M059J (cell line): ENCODE results near the gene PSMD14. TPM values are rescaled to one million over a fixed set of nuclear protein-coding genes. Genes with fewer than 3 reads are reported as not detected.

Experiments used
- DNase-seq: peaks from one replicate; pipeline ENCODE4 v3.0.0-alpha.2; 2012; ENCODE audit warnings: low read depth
- total RNA-seq: library from RNA; depleted of rRNA; stranded (reverse); fragments of >200 nt; shearing (Covaris generic); gene quantifications from 2 replicates; pipeline ENCODE4 v1.2.3, GENCODE V29; 2014

Gene PSMD14
- total RNA-seq, 1 experiment from 2014 or later: 166 TPM

DNA sequence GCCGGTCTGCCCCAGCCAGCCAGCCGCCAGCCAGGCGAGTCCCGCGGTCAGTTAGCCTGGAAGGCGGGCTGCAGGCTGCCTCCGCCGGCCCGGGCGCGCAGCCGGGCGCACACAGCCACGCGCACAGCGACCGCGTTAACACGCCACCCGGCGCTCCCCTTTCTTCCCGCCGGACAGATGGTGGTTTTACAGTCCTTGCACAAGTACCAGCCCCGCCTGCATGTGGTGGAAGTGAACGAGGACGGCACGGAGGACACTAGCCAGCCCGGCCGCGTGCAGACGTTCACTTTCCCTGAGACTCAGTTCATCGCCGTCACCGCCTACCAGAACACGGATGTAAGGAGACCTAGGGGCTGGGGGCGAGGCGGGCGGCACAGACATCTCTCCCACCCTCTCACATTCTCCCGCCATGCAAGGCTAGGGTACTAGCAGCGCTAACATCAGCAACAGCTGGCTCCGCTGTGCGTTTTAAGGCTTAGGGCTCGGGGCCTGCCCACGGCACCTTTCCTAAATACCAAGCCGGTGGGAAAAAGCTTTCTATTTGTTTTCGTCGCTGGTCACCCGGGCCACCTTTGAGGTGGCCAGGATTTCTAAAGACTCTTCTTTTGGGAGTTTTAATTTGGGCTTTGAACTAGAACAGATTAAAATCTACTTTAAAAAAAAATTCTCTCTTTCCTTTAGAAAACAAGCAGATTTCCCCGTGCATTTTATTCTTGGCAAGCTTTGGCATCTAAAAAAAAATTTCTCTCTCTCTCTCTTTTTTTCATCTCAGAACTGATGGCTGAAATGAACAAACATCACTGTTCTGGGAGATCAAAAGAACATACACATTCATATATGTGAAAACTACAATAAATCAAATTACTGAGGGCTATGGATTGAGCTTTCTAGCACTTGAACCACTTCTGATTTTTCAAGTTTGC lies 110.8 kb downstream of the PSMD14 start:
- DNase-seq: no peak

DNA sequence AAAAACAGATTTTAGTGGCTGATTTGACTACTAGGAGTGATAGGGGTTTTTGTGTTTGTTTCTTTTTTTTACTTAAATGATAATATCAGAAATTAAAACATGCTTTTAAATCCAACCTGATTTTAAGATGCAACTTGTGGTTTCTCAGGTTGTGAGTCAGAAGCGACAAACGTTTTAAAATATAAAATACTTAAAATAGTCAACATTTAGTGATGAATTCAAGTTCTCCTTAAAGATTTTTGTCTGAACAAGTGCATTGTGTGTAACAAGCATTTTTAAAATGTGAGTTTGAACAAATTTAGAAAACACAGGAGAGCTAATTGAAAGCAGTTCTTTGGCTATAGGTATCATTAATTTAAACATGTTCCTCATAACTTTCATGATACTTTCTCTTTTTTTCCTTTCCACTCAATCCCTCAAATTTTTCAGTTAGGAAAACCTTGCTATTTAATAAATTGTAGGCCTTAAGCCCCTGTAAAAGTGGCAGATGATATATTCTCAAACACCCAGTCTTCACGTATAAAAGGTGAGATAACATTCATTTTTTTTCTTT lies 111.5 kb downstream of the PSMD14 start:
- no peak for DNase-seq

- no peak for DNase-seq
Measured at GRCh38 chr2:161420406-161421074, 112.3 kb downstream of the PSMD14 start.

DNA sequence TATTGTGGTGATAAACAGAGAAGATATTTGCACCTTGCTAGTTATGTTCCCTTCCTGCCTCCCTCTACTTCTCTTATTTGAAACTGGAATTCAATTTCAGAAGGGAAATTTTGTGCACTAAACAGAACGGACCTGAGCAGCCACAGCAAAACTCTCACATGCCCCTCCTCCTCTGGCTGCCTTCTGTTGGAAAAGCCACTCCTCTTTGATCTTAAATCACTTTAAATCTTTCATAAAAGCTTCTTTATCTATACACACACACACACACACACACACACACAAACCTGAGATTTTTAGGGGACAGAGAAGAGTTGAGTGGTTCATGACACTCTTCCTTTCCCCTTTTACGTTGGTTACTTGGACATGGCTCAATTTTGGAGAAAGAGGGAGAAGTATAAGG lies 113.5 kb downstream of the PSMD14 start:
- no peak for DNase-seq

DNA sequence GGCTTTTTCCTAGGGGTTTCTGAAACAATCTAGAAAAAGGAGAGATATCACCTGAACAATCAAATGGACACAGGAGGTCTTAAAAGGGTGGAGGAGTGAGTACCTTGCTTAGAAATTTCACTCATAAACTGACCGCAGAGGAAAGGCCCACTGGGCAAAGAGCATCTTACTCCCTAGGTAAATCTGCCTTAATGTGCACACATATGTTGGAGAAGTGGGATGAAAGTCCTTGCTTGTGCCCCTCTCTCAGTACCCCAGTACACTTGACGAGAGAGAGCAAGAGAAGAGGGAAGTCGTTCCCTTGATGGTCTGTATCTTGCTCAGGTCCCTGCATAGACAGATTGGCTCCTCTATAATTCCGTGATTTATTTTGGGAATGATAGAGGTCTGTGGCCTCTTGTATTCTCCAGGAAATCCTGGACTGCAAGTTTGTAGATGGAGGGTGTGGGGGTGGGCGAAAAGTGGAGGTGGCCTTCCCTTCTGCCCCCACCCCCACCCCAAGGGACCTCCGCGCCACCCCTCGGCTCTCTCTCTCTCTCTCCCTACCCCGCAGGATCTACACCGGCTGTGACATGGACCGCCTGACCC lies 114.7 kb downstream of the PSMD14 start:
- no peak for DNase-seq

GRCh38 chr2:161423421-161424393 lies 115.5 kb downstream of the PSMD14 start:
- no peak for DNase-seq

DNA sequence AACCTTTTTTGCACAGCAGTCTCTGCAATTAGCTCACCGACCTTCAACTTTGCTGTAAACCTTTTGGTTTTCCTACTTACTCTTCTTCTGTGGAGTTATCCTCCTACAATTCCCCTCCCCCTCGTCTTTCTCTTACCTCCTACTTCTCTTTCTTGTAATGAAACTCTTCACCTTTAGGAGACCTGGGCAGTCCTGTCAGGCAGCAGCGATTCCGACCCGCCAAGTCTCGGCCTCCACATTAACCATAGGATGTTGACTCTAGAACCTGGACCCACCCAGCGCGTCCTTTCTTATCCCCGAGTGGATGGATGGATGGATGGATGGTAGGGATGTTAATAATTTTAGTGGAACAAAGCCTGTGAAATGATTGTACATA lies 116.2 kb downstream of the PSMD14 start:
- DNase-seq: no peak

DNA sequence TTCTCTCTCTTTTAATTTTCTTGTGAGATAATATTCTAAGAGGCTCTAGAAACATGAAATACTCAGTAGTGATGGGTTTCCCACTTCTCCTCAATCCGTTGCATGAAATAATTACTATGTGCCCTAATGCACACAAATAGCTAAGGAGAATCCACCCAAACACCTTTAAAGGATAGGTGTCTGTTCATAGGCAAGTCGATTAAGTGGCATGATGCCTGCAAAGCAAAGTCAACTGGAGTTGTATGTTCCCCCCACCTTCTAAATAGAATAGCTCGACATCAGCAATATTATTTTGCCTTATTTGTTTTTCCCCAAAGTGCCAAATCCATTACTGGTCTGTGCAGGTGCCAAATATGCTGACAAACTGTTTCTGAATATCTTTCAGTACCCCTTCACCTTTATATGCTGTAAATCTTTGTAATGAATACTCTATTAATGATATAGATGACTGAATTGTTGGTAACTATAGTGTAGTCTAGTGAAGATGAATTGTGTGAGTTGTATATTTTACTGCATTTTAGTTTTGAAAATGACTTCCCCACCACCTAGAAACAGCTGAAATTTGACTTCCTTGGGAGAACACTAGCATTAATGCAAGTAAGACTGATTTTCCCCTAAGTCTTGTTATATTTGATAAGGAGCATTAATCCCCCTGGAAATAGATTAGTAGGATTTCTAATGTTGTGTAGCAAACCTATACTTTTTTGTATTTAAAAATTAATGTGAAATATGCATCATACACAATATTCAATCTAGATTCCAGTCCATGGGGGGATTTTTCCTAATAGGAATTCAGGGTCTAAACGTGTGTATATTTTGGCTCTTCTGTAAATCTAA lies 116.9 kb downstream of the PSMD14 start:
- no peak for DNase-seq

- no peak for DNase-seq
Measured at GRCh38 chr2:161425728-161426454, 117.7 kb downstream of the PSMD14 start.

GRCh38 chr2:161426455-161426921 lies 118.3 kb downstream of the PSMD14 start:
- no peak for DNase-seq

DNA sequence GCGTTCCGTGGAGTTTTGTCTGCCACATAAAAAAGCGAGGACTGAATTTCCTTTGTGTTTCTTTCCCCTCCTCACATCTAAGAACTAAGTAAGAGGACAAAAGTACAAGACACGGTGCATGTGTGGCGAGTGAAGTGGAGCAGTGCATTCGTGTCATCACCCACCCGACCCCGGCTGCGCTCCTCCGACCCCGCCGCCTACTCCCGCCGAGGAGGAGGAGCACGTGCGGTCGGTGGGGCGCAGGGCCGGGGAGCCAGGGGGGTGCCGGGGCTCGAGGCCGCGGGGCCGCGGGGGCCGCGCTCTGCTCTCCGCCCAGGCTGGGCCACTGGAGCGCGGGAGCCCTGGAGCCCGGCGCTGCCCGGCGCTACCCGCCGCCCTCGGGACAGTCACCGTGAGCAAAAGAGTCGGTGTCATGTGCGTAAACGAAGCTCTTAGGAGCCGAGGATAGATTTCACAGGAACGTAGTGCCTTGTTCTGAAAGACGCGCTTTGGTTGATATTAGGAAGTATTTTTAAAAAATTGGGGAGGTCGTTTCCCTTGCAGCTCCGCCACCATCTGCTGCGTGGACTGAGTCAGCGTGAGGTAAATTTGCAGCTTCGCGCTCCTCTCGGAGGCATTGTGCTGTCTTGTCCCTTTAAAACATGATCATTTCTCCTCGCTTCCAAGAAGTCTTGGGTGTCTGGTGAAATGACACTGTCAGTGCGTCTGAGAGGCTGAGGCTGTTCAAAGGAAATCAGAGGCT lies 118.9 kb downstream of the PSMD14 start:
- no peak for DNase-seq

DNA sequence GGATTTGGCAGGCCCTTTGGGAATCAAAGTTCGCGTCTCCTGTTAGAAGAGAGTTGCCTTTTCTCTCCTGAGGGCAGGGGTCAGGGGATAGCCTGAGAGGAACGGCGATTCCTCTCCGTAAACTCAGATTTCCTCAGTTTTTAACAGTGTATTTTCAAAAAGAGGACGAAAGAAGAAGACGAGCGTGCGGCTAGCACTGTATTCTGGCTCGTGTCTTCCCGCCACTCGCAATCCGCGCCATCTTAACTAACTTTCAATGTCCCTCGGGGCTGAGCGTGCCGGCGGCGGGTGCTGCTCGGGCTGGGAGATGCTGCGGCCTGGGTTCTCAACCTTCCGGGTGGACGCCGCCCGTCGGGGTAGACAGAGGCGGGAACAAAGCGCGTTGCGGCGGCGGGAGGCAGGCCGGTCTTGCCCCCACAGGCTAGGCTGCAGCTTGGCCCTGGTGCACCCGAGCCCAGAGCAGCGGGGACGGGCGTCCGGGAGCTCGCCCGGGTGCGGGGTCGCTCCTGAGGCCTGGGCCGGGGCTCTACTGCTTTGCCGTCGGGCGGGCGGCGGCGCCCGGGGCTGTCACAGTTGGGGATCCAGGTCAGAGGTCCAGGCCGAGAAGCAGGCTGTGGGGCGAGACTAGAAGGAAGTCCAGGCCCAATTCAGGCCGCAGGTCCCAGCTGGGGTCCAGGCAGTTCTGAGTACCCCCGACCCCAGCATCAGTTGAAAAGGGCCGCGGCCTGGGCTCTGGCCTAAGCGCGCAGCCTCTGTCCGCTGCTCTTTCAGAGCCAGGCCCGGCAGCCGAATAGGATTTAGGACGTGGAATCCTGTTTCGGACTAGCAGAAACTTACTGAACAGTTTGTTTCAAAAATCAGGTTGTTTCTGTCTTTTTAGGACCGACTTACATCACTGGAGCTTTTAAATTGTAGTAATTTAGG lies 119.7 kb downstream of the PSMD14 start:
- DNase-seq: no peak

- DNase-seq: no peak
Measured at GRCh38 chr2:161430386-161430785, 122.2 kb downstream of the PSMD14 start.

- DNase-seq: no peak
Measured at GRCh38 chr2:161432107-161432506, 123.9 kb downstream of the PSMD14 start.

- DNase-seq: no peak
Measured at GRCh38 chr2:161434118-161434517, 125.9 kb downstream of the PSMD14 start.

- DNase-seq: peak; percentile 61
Measured at GRCh38 chr2:161436411-161436810, 128.2 kb downstream of the PSMD14 start.

GRCh38 chr2:161438598-161438997 lies 130.4 kb downstream of the PSMD14 start:
- DNase-seq: no peak

DNA sequence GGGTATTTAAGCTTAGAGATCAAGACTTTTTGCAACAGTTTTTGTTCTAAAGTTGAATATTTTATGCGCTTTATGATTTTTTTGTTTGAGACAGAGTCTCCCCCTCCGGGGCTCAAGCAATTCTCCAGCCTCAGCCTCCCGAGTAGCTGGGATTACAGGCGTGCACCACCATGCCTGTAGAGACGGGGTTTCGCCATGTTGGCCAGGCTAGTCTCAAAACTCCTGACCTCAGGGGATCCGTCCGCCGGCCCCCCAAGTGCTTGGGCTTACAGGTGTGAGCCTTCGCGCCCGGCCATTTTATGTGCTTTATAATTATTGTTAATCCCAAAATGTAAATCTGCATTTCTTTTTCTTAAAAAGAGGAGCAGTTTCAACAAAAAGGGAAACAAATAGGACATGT lies 136.9 kb downstream of the PSMD14 start:
- no peak for DNase-seq
